Daoy (cell line): ENCODE measurements around the gene CSTB. TPM values are rescaled to one million over a fixed set of nuclear protein-coding genes. Genes with fewer than 3 reads are reported as not detected.
"Not testable (repeated sequence)": the region's sequence is repeated elsewhere in the genome, so short reads cannot be mapped to it uniquely, and the experiment has no call there.

Experiments used
- DNase-seq: peaks from one replicate; pipeline ENCODE4 v3.0.0-alpha.2; 2015; ENCODE audit warnings: low read depth
- total RNA-seq: library from RNA; depleted of rRNA; stranded (reverse); fragments of >200 nt; shearing (Covaris generic); gene quantifications from 2 replicates; pipeline ENCODE4 v1.2.3, GENCODE V29; 2014; rRNA removed

The CSTB gene, protein sequence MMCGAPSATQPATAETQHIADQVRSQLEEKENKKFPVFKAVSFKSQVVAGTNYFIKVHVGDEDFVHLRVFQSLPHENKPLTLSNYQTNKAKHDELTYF
- total RNA-seq, result 14.3 and 15.2 TPM in 2 replicates

DNA sequence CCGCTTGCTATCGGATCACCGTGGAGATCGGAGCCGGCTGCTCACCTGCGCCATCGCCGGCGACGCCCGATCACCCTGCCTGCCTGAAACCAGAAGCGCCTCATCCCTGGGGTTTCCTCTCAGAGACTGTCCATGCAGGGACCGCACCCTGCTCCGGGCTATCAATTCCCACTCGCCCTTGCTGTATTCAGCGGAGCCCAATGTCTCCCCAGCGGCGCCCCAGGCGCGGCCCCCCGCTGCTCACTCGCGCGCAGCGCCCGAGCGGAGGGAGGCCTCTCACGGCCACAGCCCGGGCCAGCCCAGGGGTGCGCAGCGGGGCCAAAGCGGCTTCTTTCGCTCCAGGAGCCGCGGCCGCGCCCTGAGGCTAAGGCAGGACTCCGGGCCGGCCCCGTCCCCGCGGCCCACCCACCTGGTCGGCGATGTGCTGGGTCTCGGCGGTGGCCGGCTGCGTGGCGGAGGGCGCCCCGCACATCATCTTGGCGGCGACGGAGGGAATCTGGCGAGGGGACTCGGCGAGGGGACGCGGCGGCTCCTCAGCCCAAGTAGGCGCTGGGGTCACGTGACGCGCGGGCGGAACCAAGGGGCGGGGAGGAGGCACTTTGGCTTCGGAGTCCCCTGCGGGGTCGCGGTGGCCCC is at the start of gene CSTB:
Gene CSTB, minus strand, starts transcription at position 514 of the 636 bp plus-strand sequence. Its CDS starts 39 bp downstream, at position 475.
- peak; percentile 88 for DNase-seq

DNA sequence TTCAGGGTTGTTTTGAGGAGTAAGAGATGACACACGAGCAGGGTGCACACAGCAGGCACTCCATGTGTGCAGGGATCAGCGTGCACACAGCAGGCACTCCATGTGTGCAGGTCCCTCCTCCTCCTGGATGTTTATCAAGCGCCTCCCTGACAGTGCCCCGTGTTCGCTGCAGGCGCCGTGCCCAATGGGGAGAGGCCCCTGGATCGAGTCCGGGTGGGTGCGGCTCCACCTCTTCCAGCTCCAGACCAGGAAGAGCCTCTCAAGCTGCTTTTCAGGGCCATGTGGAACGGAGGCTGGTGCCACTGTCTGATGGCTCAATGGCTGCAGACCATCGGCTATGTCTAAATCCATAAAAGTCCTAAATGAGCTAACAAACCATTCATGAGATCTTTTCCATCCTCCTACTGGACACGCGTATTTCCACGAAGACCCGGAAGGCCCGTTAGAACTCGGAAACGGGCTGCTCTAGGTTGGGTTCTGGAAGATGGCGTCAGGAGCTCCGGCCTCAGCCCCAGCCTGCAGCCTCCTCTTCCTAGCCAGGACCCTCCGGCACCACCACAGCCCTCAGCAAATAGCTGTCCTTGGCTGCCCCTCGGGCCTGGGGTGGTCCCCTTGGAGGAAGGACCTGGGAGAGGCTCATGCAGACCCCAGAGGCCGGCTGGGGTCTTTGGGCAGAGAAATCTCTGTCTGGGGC is 49.3 kb upstream of the CSTB start:
- DNase-seq, result no peak

DNA sequence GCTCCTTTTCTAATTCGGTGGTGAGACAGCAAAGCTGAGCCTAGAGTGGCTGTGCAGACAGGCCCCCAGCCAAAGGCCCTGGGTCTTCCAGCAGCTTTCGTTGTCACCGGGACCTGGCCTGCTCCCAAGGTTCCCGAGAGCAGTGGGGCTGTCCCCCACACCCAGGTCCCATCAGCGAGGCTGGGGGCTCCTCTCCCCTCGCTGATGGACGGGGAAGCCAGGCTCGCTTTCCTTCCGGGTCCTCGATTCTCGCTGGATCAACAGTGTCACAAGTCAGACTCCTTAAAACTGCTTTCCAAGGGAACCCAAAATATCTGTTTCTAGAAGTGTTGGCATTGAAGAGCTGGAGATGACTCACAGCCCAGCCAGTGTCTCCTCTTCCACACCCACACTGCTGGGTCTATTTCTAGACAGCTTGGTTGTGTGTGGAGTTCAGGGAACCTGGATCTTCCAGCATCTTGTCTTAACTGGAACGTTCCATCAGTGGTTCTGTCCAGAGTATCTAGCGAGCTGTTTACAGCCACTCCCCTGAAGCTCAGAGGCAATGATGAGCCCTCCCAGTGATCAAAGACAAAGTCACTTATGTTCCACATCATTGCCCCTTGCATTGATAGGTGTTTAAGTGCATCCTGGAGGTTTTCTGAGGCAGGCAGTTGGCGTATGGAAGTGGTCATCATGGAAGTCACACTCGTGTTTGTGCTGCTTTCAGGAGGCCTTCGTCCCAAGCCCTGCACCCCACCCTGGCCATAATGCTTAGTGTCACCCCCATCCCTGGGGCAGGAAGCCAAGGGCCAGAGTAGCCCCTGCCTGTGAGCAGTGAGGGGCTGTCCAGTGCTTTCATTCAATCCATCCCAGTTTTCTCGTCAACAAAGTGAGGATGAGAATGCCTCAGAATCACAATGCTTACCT is 48.5 kb upstream of the CSTB start:
- DNase-seq, result peak; percentile 41

DNA sequence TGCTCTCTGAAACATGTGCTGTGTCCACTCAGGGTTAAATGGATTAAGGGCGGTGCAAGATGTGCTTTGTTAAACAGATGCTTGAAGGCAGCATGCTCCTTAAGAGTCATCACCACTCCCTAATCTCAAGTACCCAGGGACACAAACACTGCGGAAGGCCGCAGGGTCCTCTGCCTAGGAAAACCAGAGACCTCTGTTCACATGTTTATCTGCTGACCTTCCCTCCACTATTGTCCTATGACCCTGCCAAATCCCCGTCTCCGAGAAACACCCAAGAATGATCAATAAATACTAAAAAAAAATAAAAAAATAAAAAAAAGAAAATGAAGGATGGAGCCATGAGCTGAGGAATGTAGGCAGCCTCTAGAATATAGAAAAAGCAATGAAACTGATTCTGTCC is 46.6 kb upstream of the CSTB start:
- DNase-seq, result not testable (repeated sequence)

DNA sequence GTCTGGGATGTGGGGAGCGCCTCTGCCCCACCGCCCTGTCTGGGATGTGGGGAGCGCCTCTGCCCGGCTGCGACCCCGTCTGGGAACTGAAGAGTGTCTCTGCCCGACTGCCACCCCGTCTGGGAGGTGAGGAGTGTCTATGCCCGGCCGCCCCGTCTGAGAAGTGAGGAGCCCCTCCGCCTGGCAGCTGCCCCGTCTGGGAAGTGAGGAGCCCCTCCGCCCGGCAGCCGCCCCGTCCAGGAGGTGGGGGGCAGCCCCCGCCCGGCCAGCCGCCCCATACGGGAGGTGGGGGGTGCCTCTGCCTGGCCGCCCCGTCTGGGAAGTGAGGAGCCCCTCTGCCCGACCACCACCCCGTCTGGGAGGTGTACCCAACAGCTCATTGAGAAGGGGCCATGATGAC is 46.1 kb upstream of the CSTB start:
- not testable (repeated sequence) for DNase-seq

DNA sequence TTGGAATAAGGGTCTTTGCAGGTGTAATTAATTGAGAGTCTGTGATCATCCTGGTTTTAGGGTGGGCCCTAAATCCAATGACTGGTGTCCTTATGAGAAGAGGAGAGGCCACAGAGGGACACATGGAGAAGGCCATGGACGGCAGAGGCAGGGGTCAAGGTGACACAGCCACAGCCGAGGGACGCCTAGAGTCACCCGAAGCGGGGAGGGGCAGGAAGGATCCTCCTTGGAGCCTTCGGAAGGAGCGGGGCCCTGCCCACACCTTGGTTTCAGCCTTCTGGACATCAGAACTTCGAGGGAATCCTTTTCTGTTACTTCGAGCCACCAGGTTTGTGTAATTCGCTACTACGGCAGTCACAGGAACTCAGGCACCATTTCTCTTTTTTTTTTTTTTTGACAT is 44.4 kb upstream of the CSTB start:
- DNase-seq, result no peak

DNA sequence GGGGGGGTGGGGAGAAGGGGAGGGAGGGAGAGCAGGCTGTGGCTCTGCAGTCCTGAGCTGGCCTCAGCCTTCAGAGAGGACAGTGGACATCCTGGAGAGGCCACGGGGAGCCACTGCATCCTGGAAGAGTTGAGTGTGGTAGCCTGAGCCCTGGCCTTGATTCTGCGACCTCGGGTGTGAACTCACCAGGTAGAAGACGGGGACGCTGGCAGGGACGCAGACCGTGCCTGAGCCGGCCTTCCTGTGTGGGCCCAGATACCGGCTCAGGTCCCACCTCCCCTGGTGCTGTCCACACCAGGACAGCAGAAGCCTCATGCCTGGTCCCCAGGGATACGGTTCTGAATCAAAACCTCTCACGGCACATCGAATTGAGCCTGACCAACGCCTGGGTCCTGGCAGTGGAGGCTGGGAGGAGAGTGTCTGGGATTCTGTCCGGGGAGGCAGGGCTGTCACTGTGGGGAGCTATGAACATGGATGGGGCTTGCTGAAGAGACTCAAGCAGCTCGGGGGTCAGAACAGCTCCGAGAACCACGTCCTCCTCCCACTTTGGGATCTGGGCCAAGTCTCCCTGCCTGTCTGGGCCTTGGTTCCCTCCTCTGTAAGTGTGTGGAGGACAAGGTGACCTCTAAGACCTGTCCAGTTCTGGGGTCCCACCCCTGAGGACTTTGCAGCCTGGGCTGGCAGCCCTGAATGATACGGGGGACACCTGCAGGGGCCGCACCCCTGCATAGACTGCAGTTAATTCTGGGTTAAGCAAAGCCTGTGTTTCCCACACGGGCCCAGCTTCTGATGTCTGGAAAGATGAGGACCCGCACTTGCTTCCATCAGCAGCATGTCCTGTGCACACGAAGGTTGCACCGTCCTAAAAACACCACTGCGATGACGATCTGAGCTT is 43.6 kb upstream of the CSTB start:
- DNase-seq, result no peak

DNA sequence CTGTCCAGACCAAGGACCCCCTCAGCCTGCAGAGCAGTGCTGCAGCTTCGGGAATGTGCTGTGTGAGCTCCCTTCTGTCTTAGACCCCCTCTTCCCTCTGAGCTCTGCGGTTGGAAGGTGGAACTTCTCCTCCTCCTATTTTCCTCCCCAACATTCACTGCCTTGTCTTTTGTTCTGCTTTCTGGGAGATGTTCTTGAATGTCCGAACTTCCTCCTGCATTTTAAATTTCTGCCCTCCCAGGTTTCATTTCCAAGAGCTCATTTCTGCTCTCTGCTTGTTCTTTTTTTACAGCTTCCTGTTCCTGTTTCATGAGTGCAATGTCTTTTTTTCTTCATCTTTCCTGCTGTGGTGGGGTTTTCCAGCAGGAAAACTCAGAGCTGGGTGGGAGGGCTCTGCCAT is 42.6 kb upstream of the CSTB start:
- DNase-seq, result no peak

DNA sequence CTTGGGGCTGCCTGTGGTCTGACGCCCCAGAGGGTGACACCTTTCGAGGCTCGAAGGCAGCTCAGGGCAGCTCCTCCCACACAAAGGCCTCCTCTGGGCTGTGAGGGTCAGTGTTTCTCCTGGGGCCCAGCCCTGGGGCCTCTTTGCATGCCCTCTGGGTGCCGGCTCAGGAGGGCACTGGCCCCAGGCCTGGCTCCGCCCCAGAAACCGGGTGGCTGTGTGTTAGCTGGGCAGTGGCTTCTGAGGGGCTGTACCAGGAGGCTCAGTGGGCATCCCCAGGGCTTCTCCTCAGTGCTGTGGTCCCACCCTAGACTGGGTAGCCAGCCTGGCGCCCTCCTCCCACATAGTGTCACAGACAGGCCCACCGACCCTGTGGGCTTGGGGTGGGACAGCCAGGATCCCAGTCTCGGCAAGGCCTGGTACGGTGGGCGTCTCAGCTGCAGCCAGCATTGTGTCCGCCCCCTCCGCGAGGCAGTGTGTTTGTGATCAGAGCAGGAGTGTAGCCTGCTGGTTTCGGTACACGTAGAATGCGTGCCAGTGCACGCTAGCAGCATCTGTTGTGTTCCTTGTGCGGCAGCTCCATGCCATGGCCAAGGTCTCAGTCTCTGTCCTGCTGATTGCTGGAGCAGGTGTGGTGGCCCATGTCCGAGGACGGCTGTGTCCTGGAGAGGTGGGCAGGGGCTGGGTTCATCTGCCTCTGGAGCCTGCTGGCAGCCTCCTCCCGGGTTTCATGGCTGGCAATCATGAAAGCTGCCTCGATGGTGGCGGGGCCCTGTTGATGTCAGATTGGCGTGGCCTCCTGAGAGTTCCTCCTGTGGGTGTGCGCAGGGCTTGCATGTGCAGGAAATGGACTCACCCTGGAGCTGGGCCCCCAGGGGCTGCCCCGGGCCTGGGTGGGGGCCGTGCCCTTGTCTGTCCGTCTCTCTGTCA is 41.3 kb upstream of the CSTB start:
- DNase-seq, result no peak

DNA sequence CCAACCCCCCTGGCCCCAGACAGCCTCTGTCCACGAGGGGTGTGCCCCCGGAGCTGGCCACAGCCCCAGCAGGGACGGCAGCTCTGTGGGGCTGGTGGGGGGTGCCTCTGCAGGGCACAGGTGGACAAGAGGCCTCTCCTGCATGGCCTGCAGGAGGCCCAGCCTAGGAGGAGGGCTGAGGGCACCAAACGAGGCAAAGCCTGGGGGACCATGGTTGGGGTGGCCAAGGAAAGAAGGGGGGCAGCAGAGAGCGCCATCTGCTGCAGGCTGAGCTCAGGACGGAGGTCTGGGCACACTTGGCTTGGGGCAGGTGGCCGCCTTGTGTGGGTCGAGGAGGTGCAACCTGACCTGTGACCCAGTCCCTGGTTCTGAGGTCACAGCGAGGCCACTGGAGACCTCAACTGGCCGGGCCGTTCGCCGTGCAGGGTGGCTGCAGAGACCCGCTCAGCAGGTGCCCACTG is 40.5 kb upstream of the CSTB start:
- DNase-seq, result no peak

DNA sequence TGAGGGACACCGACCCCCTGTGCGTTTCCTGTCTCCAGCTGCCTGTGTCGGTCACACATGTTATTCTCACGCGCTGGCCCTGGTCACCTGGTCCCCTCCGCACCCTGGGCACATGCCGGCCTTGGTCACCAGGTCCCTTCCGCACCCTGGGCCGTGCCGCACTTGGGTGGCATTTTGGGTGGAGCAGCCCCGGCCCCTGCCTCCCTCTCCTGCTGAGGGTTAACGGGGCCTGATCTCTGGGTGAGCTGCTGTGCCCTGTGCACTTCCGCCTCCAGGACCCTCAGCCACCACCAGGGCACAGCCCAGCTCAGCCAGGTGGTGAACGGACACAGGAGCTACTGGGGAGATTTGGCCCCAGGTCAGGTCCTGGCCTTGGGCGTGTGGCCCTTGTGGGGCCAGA is 39.9 kb upstream of the CSTB start:
- DNase-seq, result no peak

DNA sequence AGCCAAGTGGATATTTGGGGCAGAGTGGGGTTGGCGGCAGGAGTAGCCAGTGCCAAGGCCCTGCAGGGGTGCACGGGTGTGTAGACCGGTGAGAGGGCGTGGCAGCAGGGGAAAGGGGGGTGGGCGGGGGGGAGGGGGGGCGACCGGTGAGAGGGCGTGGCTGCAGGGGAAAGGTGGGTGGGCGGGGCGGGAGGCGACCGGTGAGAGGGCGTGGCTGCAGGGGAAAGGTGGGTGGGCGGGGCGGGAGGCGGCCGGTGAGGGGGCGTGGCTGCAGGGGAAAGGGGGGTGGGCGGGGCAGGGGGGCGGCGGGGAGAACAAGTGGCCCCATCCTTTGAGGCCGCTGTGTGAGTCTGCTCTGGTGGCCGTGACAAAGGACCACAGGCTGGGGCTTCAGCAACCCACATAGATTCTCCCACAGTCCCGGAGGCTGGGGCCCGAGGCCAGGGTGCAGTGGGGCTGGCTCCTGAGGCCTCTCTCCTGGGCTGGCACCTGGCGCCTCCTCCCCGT is 39.1 kb upstream of the CSTB start:
- no peak for DNase-seq

DNA sequence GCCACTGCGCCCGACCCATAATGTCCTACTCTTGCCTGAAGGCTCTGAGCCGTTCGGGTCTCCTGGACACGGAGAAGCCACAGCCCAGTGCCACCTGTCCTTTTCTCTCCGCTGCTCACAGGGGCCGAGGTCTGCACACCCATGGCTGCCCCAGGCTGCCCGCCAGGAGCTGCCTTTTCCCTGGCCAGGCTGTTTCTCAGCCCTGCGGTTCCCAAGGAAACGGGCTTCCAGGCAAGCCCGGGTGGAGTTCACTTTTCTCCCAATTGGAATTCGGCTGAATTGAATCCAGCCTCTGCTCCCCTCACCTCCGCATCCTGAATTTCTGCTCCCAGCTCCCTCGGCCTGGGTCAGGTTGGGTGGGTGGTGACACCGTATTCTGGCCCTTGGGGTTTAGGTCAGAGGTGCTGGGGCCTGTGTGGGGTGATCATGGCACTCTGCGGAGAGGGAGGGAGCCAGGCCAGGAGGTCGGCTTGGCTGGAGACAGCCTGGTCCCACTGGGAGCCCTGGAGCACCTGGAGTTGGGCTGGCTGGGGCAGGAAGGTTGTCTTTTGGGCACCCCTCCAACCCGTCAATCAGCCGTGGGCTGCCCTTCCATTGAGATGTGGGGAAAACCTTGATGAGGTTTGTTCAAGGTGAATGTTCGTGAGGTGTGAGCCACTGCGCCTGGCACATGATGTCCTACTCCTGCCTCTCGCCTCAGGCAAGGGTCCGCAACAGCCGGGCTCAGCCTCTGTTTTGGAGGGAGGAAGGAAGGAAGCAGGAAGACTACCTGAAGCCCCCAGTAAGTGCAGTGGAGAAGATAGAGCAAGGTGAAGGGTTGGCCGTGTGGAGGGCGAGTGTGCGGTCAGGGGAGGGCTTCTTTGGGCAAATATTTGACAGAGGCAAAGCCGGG is 38.4 kb upstream of the CSTB start:
- no peak for DNase-seq

DNA sequence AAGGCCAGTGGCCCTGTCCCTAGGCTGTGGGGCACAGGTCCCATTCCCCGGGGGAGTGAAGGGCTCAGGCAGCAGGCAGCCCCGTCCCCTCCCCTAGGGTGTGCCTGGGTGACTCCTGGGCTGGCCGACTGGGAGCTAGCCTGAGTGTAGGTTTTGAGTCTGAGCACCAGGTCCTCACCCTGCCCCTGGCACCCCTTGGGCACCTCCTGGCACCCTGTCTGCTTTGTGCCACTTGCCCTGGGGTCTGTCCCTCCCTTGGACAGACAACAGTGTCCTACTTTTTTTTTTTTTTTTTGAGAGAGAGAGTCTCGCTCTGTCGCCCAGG is 37.5 kb upstream of the CSTB start:
- DNase-seq, result no peak

DNA sequence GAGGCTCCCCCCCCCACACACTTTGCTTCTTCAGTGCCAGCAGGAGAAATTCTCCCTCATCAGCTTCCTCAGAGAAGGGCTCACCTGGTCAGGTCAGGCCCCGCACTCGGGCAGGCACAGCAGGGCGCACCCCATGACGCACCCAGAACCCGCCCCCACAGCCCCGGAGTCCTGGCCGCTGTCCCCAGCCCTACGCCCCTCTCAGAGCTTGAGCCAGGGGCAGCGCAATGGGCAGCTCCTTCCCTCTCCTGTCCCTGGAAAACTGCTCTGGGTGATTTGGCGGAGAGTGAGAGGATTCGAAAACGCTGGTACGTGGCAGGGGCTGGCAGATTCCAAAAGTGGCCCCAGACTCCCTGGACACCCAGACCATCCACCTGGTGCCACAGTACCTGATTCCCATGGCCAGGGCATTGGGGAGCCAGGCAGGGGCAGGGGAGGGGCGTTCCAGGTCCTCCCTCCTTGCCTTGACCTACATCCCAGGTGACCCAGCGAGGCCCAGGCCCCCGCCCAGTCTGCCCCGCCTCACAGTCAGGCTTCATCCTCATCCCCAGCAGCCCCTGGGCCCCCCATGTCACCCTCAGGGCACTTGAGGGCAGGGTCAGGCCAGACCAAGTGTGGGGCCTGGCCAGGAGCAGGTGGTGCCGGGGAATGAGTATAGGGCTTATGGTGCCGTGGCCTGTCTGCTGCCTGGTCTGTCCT is 37.0 kb upstream of the CSTB start:
- DNase-seq, result no peak

DNA sequence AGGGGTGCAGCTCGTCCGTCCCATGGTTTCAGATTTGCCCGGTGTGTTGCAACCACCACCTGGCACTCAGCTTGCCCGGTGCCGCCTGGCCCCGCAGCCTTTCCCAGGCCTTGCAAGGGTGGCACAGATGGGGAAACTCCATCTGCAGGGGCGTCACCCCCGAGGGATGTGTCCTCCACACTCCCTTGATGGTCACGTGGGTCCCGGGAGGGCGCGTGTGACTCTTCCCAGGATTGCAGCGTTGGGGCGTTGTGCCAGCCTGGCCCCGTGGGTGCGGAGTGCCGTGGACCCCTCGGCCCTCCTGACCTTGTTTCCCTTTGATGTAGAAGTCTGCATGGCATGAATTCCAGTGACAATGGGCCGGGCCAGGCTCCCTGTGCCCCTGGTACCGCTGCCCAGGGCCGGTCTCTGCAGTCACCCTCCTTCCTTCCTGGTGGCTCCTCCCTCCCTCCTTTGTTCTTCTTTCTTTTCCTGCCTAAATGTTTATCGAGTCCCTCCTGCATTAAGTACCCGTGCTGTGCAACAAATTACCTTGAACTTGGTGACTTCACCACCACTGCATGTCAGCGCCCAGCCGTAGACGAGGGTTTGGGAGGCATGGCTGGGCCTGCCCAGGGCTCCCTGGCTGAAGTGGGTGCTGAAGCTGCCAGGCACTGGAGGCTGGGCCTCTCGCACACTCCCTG is 36.2 kb upstream of the CSTB start:
- peak; percentile 49 for DNase-seq

DNA sequence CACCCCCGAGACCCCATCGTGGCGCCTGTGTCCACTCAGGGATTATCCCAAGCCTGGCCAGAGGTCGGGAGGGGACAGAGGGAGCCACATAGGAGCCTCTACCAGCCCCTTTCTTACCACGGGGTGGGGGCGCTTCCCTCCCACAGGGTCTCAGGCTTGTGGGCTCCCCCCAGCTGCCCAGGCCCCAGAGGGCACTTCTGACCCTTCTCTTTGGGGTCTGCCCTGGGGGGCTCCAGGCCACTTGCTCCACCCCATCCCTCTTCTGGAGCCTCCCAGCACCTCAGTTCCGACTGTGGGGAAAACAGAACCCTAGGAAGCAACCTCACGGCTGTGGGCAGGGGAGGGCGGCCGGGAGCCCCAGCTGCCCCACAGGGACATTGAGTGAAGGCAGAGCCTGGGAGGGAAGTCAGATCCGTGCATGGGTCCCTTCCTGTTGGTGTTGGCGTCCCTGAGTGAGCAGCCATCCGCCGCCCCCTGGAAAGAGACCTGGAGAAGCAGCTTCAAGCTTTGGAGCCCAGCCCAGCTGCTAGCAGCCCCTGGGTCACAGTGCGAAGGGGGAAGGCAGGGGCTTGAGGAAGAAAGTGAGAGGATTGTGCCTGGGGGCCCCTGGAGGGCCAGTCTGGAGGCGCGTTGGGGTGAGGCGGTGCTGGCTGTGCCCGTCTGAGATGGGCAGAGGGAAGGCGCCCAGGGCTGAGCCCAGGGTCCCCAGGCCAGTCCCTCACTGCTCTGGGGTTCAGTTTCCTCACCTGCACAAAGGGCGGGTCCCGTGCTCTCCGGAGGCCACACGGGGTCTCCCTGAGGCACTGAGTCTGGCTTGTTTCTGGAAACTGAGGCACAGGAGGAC is 35.4 kb upstream of the CSTB start:
- no peak for DNase-seq
